OCI-LY7 (cell line): ENCODE results near the gene SERINC5. TPM values are rescaled to one million over a fixed set of nuclear protein-coding genes. Genes with fewer than 3 reads are reported as not detected.

Experiments
- BruUV-seq: library from RNA; stranded (reverse); fragments of 400-500 nt; replicated peaks from 2 replicates; lab custom pipeline; 2021; lab: Mats Ljungman, UMichigan
- CTCF ChIA-PET: fragments of 300-600 bp; sonication (Branson Sonifier 250); formaldehyde crosslinking; loops from one replicate; lab custom pipeline; 2022; ENCODE audit warnings: antibody characterized with exemption; ENCODE audit not compliant: unreplicated experiment; lab: Charles Lee
- POLR2A ChIA-PET: fragments of 300-600 bp; sonication (Branson Sonifier 250); formaldehyde crosslinking; loops from one replicate; lab custom pipeline; 2022; ENCODE audit warnings: antibody characterized with exemption; lab: Charles Lee
- DNase-seq: peaks from one replicate; pipeline ENCODE4 v3.0.0-alpha.2; 2015; ENCODE audit warnings: low spot score
- H2AFZ ChIP-seq: fragments of 200-600 bp; sonication (generic), shearing (Covaris generic); 2 replicates; pipeline ENCODE4 v1.6.1; 2014; ENCODE audit warnings: mild to moderate bottlenecking, antibody characterized with exemption, low read length, moderate library complexity
- H3K27ac ChIP-seq: fragments of 200-600 bp; sonication (generic); 2 replicates; pipeline ENCODE4 v1.5.1; 2014; ENCODE audit warnings: mixed run types, low read depth, mild to moderate bottlenecking, moderate library complexity, low read length, inconsistent platforms; ENCODE audit not compliant: poor library complexity, severe bottlenecking
- H3K36me3 ChIP-seq: fragments of 200-600 bp; sonication (generic); 2 replicates; pipeline ENCODE4 v1.6.1; 2014; ENCODE audit warnings: mild to moderate bottlenecking, antibody characterized with exemption, low read length, moderate library complexity, mixed read lengths; ENCODE audit not compliant: insufficient read depth
- H3K4me1 ChIP-seq: fragments of 200-600 bp; sonication (generic); 2 replicates; pipeline ENCODE4 v1.5.1; 2014; ENCODE audit warnings: mild to moderate bottlenecking, low read length; ENCODE audit not compliant: insufficient read depth, poor library complexity, severe bottlenecking
- H3K4me2 ChIP-seq: fragments of 200-600 bp; sonication (generic); 2 replicates; pipeline ENCODE4 v1.6.1; 2014; ENCODE audit warnings: mild to moderate bottlenecking, low read length
- H3K4me3 ChIP-seq: fragments of 200-600 bp; sonication (generic); 2 replicates; pipeline ENCODE4 v1.5.1; 2014; ENCODE audit warnings: mild to moderate bottlenecking, low read depth, low read length; ENCODE audit not compliant: poor library complexity, severe bottlenecking
- H3K79me2 ChIP-seq: fragments of 200-600 bp; sonication (generic); 2 replicates; pipeline ENCODE4 v1.6.1; 2016; ENCODE audit warnings: low read depth, mild to moderate bottlenecking, low read length, moderate library complexity, mixed read lengths; ENCODE audit not compliant: insufficient read depth
- H3K9me2 ChIP-seq: fragments of 200-600 bp; sonication (generic); 2 replicates; pipeline ENCODE4 v1.6.1; 2016; ENCODE audit warnings: mild to moderate bottlenecking, low read length, mixed read lengths; ENCODE audit not compliant: insufficient read depth
- H3K9me3 ChIP-seq: fragments of 200-600 bp; sonication (generic); 2 replicates; pipeline ENCODE4 v1.6.1; 2014; ENCODE audit warnings: mild to moderate bottlenecking, mixed run types, low read length, mixed read lengths
- H4K20me1 ChIP-seq: fragments of 200-600 bp; sonication (generic); 2 replicates; pipeline ENCODE4 v1.6.1; 2014; ENCODE audit warnings: mild to moderate bottlenecking, antibody characterized with exemption, low read length, moderate library complexity, mixed read lengths; ENCODE audit not compliant: insufficient read depth
- EZH2phosphoT487 ChIP-seq: fragments of 200-600 bp; sonication (generic); IDR thresholded peaks from 2 replicates; pipeline ENCODE4 v1.6.1; 2018; ENCODE audit warnings: low read depth, borderline replicate concordance, mild to moderate bottlenecking, mixed run types, antibody characterized with exemption, low read length, moderate library complexity, mixed read lengths
- intact Hi-C: fragments of 100-400 bp; cut with micrococcal nuclease; formaldehyde crosslinking; loops from one replicate; pipeline ENCODE4 v1.10.0; 2022; ENCODE audit not compliant: unreplicated experiment
- total RNA-seq, 2 experiments: library from RNA; depleted of rRNA in 1 of 2; stranded (reverse); fragments of >200 nt in 1 of 2; shearing (Covaris generic) in 1 of 2; gene quantifications; 2 replicates each; pipeline ENCODE4 v1.2.3, GENCODE V29; 2014 to 2022
- TF ChIP-seq, protein P1 (sequence below): fragments of 200-600 bp; sonication (generic); conservative IDR thresholded peaks from 2 replicates; pipeline ENCODE4 v1.5.1; 2014; ENCODE audit warnings: mild to moderate bottlenecking, antibody characterized with exemption, low read length, moderate library complexity, mixed read lengths

SERINC5 gene
- total RNA-seq, 2 experiments from 2014 or later, result 31.2 to 87.9 TPM

DNA sequence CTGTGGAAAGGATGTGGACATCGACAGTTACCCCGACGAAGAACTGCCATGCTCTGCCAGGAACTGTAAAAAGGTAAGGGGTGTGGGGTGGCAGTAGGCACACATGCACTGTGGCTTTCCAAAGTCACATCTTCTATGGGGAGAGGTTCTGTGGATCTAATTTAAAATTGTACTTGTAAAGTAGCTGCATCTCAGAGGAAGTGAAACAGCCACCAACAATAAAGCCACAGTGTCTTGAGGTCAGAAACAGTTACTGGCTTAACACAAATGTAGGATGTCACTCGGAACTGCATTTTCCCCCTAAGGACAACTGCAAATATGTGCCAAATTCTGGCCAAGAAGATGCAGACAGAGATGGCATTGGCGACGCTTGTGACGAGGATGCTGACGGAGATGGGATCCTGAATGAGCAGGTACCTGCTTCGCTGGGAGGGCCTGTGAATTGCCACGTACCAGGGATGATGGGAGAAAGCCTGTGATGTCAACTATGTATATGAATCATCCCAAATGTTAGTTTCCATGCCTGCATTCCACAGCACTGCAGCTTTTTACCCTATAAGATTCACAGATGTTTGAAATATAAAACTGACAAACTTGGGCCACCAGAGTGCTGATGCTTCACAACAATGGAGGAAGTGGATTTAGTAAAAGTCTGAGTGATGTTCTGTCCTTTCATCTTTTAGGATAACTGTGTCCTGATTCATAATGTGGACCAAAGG is 185.4 kb downstream of the SERINC5 start:
- intact Hi-C loops, result no loop called here
- peak overlapping the region; percentile 80 for H2AFZ ChIP-seq
- no peaks in the 10 kb centered on the region for H3K79me2 ChIP-seq
- no TSS peak for BruUV-seq
- peak overlapping the region; percentile 11 for H3K4me3 ChIP-seq
- no peaks in the 10 kb centered on the region for H3K9me3 ChIP-seq
- peaks cover 22% of the 10 kb centered on the region for H3K4me1 ChIP-seq
- H3K27ac ChIP-seq, result peak overlapping the region; percentile 54
- no peaks in the 10 kb centered on the region for H4K20me1 ChIP-seq
- no peaks in the 10 kb centered on the region for H3K9me2 ChIP-seq
- POLR2A ChIA-PET, result interaction anchor here (0.6 kb wide), 1 partner anchor 84 kb away, joined by 3 read pairs; no protein-coding TSS in a partner anchor
- no peak for TF ChIP-seq EZH2phosphoT487
- TF ChIP-seq, protein P1, sequence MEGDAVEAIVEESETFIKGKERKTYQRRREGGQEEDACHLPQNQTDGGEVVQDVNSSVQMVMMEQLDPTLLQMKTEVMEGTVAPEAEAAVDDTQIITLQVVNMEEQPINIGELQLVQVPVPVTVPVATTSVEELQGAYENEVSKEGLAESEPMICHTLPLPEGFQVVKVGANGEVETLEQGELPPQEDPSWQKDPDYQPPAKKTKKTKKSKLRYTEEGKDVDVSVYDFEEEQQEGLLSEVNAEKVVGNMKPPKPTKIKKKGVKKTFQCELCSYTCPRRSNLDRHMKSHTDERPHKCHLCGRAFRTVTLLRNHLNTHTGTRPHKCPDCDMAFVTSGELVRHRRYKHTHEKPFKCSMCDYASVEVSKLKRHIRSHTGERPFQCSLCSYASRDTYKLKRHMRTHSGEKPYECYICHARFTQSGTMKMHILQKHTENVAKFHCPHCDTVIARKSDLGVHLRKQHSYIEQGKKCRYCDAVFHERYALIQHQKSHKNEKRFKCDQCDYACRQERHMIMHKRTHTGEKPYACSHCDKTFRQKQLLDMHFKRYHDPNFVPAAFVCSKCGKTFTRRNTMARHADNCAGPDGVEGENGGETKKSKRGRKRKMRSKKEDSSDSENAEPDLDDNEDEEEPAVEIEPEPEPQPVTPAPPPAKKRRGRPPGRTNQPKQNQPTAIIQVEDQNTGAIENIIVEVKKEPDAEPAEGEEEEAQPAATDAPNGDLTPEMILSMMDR, result no peak
- H3K36me3 ChIP-seq, result no peaks in the 10 kb centered on the region
- CTCF ChIA-PET, result no interaction called here
- peak; percentile 69 for DNase-seq
- peak overlapping the region; percentile 59 for H3K4me2 ChIP-seq

- Histone ChIP-seq H4K20me1 (no peaks in the 10 kb centered on the region), H3K4me1 (peaks cover 22% of the 10 kb centered on the region), H3K79me2 (no peaks in the 10 kb centered on the region), H3K36me3 (no peaks in the 10 kb centered on the region), H3K27ac (peak overlapping the region; percentile 54), H3K4me2 (peak overlapping the region; percentile 59), H3K9me3 (no peaks in the 10 kb centered on the region), H2AFZ (peak overlapping the region; percentile 80), H3K9me2 (no peaks in the 10 kb centered on the region), H3K4me3 (peak overlapping the region; percentile 11)
- intact Hi-C loops, result no loop called here
- BruUV-seq, result no TSS peak
- DNase-seq, result no peak
- POLR2A ChIA-PET, result interaction anchor here (0.5 to 0.9 kb wide), 4 partner anchors 32 to 579 kb away, joined by 3 to 6 read pairs (median 3); no protein-coding TSS in a partner anchor
- no peak for TF ChIP-seq EZH2phosphoT487
- TF ChIP-seq, protein P1, result no peak
- CTCF ChIA-PET, result no interaction called here
Measured at GRCh38 chr5:80069918-80070318, 185.9 kb downstream of the SERINC5 start.

DNA sequence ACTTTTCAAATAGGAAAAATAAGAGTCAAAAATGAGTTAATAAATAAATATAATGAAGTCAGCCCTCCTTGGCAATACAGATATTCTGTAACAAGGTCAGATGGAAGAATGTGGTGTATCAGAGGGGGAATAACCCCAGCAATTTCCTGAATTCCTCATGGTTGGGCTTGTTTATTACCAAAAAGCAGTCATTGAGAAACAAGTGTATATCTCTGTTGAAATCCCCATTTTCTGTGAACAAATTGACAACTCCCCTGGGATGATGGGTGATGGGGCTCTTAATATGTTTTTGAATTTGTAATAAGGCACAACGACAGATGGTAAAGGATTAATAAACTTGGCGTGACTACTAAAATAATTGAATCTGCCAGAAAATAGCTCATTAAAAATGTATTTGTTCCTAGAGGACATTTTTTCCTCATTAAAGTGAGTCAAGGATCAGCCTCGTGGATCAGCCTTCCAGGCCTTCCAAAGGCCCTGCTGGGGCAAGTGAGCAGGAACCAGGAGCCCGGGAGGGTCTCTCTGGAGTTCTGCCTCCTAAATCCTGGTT is 186.5 kb downstream of the SERINC5 start:
- Histone ChIP-seq H3K9me3 (no peaks in the 10 kb centered on the region), H3K79me2 (no peaks in the 10 kb centered on the region), H3K4me3 (no peak overlapping the region), H3K36me3 (no peaks in the 10 kb centered on the region), H3K4me1 (peaks cover 22% of the 10 kb centered on the region), H3K4me2 (peak overlapping the region; percentile 59), H2AFZ (peak overlapping the region; percentile 80; the same call in 1 of the 2 replicates), H3K9me2 (no peaks in the 10 kb centered on the region), H3K27ac (peak overlapping the region; percentile 54), H4K20me1 (no peaks in the 10 kb centered on the region)
- ChIA-PET POLR2A (interaction anchor here (0.5 to 0.9 kb wide), 3 partner anchors 32 to 578 kb away, joined by 3 to 6 read pairs (median 3); no protein-coding TSS in a partner anchor), CTCF (no interaction called here)
- no TSS peak for BruUV-seq
- TF ChIP-seq, protein P1, result no peak
- TF ChIP-seq EZH2phosphoT487, result no peak
- DNase-seq, result no peak
- intact Hi-C loops, result no loop called here
